Fibroblast of pulmonary artery (primary cell): ENCODE measurements around the gene CENPS.
A peak's percentile ranks its signal among the peaks of the same experiment; 100 is the strongest.
"Not testable (repeated sequence)": the region's sequence is repeated elsewhere in the genome, so short reads cannot be mapped to it uniquely, and the experiment has no call there.

Source experiments
- DNase-seq: peaks from one replicate; pipeline ENCODE4 v3.0.0-alpha.2; 2010; ENCODE audit warnings: low read depth
- H3K4me3 ChIP-seq: replicated peaks from 2 replicates; pipeline ENCODE4 v1.5.1; 2011; ENCODE audit warnings: low read depth, mild to moderate bottlenecking, control low read depth, low read length, moderate library complexity
- CTCF ChIP-seq: IDR thresholded peaks from 2 replicates; pipeline ENCODE4 v1.5.1; 2011; ENCODE audit warnings: mild to moderate bottlenecking, control low read depth, low read length, inconsistent platforms; ENCODE audit errors: missing control alignments

CENPS gene

GRCh38 chr1:10470043-10470442 lies 39.8 kb downstream of the CENPS start:
- no peak for TF ChIP-seq CTCF
- no peak overlapping the region for H3K4me3 ChIP-seq
- no peak for DNase-seq

GRCh38 chr1:10471411-10472219 lies 41.4 kb downstream of the CENPS start:
- DNase-seq, result peak; percentile 37
- H3K4me3 ChIP-seq, result peak overlapping the region; percentile 89
- TF ChIP-seq CTCF, result no peak

- DNase-seq, result peak; percentile 98
- TF ChIP-seq CTCF, result no peak
- peak within 1 kb of the TSS; percentile 89 for H3K4me3 ChIP-seq
Measured at GRCh38 chr1:10472220-10473144, 42.2 kb downstream of the CENPS start, which contains the start of gene DFFA. Gene DFFA, minus strand, starts transcription at chr1:10472529. Its CDS starts 71 bp downstream, at chr1:10472458.

GRCh38 chr1:10473145-10473765 lies 43.0 kb downstream of the CENPS start:
- TF ChIP-seq CTCF, result no peak
- DNase-seq, result no peak
- H3K4me3 ChIP-seq, result no peak overlapping the region

GRCh38 chr1:10474309-10474612 lies 44.0 kb downstream of the CENPS start:
- not testable (repeated sequence) for DNase-seq
- H3K4me3 ChIP-seq, result peak overlapping the region; percentile 77

GRCh38 chr1:10474613-10475507 lies 44.6 kb downstream of the CENPS start, which contains the start of gene PEX14:
Gene PEX14, plus strand, starts transcription at chr1:10474950. Its CDS starts 17 bp downstream, at chr1:10474967.
- peak; percentile 83 for DNase-seq
- peak within 1 kb of the TSS; percentile 77 for H3K4me3 ChIP-seq
- TF ChIP-seq CTCF, result no peak
